NCI-H146 (cell line): Measurements from ENCODE around the gene SHISA5.
"Not testable (repeated sequence)": the region's sequence is repeated elsewhere in the genome, so short reads cannot be mapped to it uniquely, and the experiment has no call there.

Source experiments
- DNase-seq: peaks from one replicate; lab custom pipeline; 2025; lab: John Stamatoyannopoulos, UW

SHISA5 gene

GRCh38 chr3:48477959-48478520 lies 25.9 kb downstream of the SHISA5 start:
- no peak for DNase-seq

- peak; percentile 91 for DNase-seq
Observed at GRCh38 chr3:48476426-48477053, 27.4 kb downstream of the SHISA5 start.

- no peak for DNase-seq
Observed at GRCh38 chr3:48475188-48475587, 28.8 kb downstream of the SHISA5 start.

GRCh38 chr3:48474619-48475018 lies 29.4 kb downstream of the SHISA5 start:
- DNase-seq = no peak

GRCh38 chr3:48474031-48474430 lies 29.9 kb downstream of the SHISA5 start:
- DNase-seq = not testable (repeated sequence)

GRCh38 chr3:48473617-48473952 lies 30.4 kb downstream of the SHISA5 start:
- DNase-seq = no peak

- DNase-seq = peak; percentile 90
Observed at GRCh38 chr3:48472923-48473616, 30.9 kb downstream of the SHISA5 start.

GRCh38 chr3:48472673-48472922 lies 31.4 kb downstream of the SHISA5 start:
- DNase-seq = no peak

- peak; percentile 34 for DNase-seq
Observed at GRCh38 chr3:48470286-48470685, 33.7 kb downstream of the SHISA5 start.

GRCh38 chr3:48469046-48469915 lies 34.7 kb downstream of the SHISA5 start:
- DNase-seq = no peak

- no peak for DNase-seq
Observed at GRCh38 chr3:48468329-48468731, 35.6 kb downstream of the SHISA5 start.

GRCh38 chr3:48467473-48468267 lies 36.3 kb downstream of the SHISA5 start:
- DNase-seq = no peak

- no peak for DNase-seq
Observed at GRCh38 chr3:48467110-48467454, 36.9 kb downstream of the SHISA5 start.

GRCh38 chr3:48466386-48467109 lies 37.4 kb downstream of the SHISA5 start:
- DNase-seq = no peak

- DNase-seq = peak; percentile 95
Observed at GRCh38 chr3:48465531-48466378, 38.2 kb downstream of the SHISA5 start.

GRCh38 chr3:48465237-48465530 lies 38.8 kb downstream of the SHISA5 start:
- DNase-seq = no peak

- no peak for DNase-seq
Observed at GRCh38 chr3:48464713-48465221, 39.2 kb downstream of the SHISA5 start.

GRCh38 chr3:48463703-48464102 lies 40.3 kb downstream of the SHISA5 start:
- no peak for DNase-seq

- not testable (repeated sequence) for DNase-seq
Observed at GRCh38 chr3:48461767-48462166, 42.2 kb downstream of the SHISA5 start.

- DNase-seq = no peak
Observed at GRCh38 chr3:48460517-48460902, 43.5 kb downstream of the SHISA5 start.
